Measurements from ENCODE around the gene NSUN6.

NSUN6 gene

DNA sequence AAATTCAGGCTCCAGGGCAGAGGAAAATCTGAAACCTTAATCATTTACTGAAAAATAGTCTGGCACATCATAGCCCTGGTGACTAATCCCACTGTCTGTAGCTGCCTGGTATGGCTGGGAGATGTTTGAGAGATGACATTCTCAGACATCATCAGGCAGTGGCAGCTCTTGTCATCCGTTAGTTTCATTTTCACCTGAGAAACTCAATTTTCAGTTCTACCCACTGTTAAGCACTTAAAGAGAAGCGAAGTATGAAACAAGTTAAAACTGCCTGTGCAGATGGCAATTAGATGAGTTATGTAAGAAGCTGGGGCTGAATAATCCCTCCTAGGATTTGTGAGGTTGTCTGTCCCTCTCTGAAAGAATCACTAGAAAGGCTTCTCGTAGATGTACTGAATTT is 150.2 kb downstream of the NSUN6 start:
- Histone ChIP-seq H2AFZ (ENCODE audit: low read depth, low read length) (peak overlapping the region; percentile 43), H3K79me2 (ENCODE audit: insufficient read depth, low read length) (no peaks in the 10 kb centered on the region), H3K27ac (ENCODE audit: low read length) (no peak overlapping the region; the same call in 1 of the 2 replicates), H3K27me3 (ENCODE audit: insufficient read depth, low read length, poor library complexity) (no peaks in the 10 kb centered on the region), H3K9ac (ENCODE audit: low read depth, low read length) (no peak overlapping the region), H3K4me3 (ENCODE audit: low read depth in 1 of 2, low read length in 2 of 2) (no peak overlapping the region), H3K36me3 (ENCODE audit: insufficient read depth, low read length) (no peaks in the 10 kb centered on the region), H3K4me2 (ENCODE audit: insufficient read depth, low read length) (peak overlapping the region; percentile 25; the same call in 1 of the 2 replicates), H3K9me3 (ENCODE audit: insufficient read depth, low read length, severe bottlenecking) (no peaks in the 10 kb centered on the region), H4K20me1 (ENCODE audit: insufficient read depth, low read length) (no peaks in the 10 kb centered on the region), H3K4me1 (ENCODE audit: insufficient read depth, low read length) (0 out of 2 replicates have a peak, but pooled peaks cover 3% of the 10 kb centered on the region)
- ATAC-seq (ENCODE audit: insufficient read depth, low read depth) (peak; percentile 87), DNase-seq (peak; percentile 10)
- TF ChIP-seq, protein P1, sequence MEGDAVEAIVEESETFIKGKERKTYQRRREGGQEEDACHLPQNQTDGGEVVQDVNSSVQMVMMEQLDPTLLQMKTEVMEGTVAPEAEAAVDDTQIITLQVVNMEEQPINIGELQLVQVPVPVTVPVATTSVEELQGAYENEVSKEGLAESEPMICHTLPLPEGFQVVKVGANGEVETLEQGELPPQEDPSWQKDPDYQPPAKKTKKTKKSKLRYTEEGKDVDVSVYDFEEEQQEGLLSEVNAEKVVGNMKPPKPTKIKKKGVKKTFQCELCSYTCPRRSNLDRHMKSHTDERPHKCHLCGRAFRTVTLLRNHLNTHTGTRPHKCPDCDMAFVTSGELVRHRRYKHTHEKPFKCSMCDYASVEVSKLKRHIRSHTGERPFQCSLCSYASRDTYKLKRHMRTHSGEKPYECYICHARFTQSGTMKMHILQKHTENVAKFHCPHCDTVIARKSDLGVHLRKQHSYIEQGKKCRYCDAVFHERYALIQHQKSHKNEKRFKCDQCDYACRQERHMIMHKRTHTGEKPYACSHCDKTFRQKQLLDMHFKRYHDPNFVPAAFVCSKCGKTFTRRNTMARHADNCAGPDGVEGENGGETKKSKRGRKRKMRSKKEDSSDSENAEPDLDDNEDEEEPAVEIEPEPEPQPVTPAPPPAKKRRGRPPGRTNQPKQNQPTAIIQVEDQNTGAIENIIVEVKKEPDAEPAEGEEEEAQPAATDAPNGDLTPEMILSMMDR (IDR thresholded peaks at IDR 0.05; ENCODE audit: borderline replicate concordance, extremely low read depth, low read length, poor library complexity, severe bottlenecking), result no peak
- TF ChIP-seq EZH2 (IDR thresholded peaks at IDR 0.05; ENCODE audit: borderline replicate concordance, low read depth, low read length, severe bottlenecking), result no peak

- Histone ChIP-seq H3K4me2 (ENCODE audit: insufficient read depth, low read length) (no peak overlapping the region), H3K27me3 (ENCODE audit: insufficient read depth, low read length, poor library complexity) (no peaks in the 10 kb centered on the region), H3K4me3 (ENCODE audit: low read depth in 1 of 2, low read length in 2 of 2) (no peak overlapping the region), H3K9me3 (ENCODE audit: insufficient read depth, low read length, severe bottlenecking) (no peaks in the 10 kb centered on the region), H3K27ac (ENCODE audit: low read length) (no peak overlapping the region), H2AFZ (ENCODE audit: low read depth, low read length) (no peak overlapping the region), H3K4me1 (ENCODE audit: insufficient read depth, low read length) (0 out of 2 replicates have a peak, but pooled peaks cover 3% of the 10 kb centered on the region), H3K79me2 (ENCODE audit: insufficient read depth, low read length) (no peaks in the 10 kb centered on the region), H3K36me3 (ENCODE audit: insufficient read depth, low read length) (no peaks in the 10 kb centered on the region), H3K9ac (ENCODE audit: low read depth, low read length) (no peak overlapping the region), H4K20me1 (ENCODE audit: insufficient read depth, low read length) (no peaks in the 10 kb centered on the region)
- ATAC-seq (ENCODE audit: insufficient read depth, low read depth), result no peak
- no peak for DNase-seq
- no peak for TF ChIP-seq EZH2 (IDR thresholded peaks at IDR 0.05; ENCODE audit: borderline replicate concordance, low read depth, low read length, severe bottlenecking)
- TF ChIP-seq, protein P1 (IDR thresholded peaks at IDR 0.05; ENCODE audit: borderline replicate concordance, extremely low read depth, low read length, poor library complexity, severe bottlenecking), result no peak
These were observed 150.8 kb downstream of the NSUN6 start for GRCh38 chr10:18500576-18500975.

- Histone ChIP-seq H3K4me2 (ENCODE audit: insufficient read depth, low read length) (no peak overlapping the region), H3K79me2 (ENCODE audit: insufficient read depth, low read length) (no peaks in the 10 kb centered on the region), H3K36me3 (ENCODE audit: insufficient read depth, low read length) (no peaks in the 10 kb centered on the region), H4K20me1 (ENCODE audit: insufficient read depth, low read length) (no peaks in the 10 kb centered on the region), H3K27me3 (ENCODE audit: insufficient read depth, low read length, poor library complexity) (no peaks in the 10 kb centered on the region), H3K27ac (ENCODE audit: low read length) (no peak overlapping the region), H3K4me1 (ENCODE audit: insufficient read depth, low read length) (0 out of 2 replicates have a peak, but pooled peaks cover 3% of the 10 kb centered on the region), H3K9me3 (ENCODE audit: insufficient read depth, low read length, severe bottlenecking) (no peaks in the 10 kb centered on the region), H3K9ac (ENCODE audit: low read depth, low read length) (no peak overlapping the region), H3K4me3 (ENCODE audit: low read depth in 1 of 2, low read length in 2 of 2) (no peak overlapping the region), H2AFZ (ENCODE audit: low read depth, low read length) (no peak overlapping the region)
- DNase-seq, result no peak
- no peak for ATAC-seq (ENCODE audit: insufficient read depth, low read depth)
- TF ChIP-seq, protein P1 (IDR thresholded peaks at IDR 0.05; ENCODE audit: borderline replicate concordance, extremely low read depth, low read length, poor library complexity, severe bottlenecking), result no peak
- no peak for TF ChIP-seq EZH2 (IDR thresholded peaks at IDR 0.05; ENCODE audit: borderline replicate concordance, low read depth, low read length, severe bottlenecking)
These were observed 152.4 kb downstream of the NSUN6 start for GRCh38 chr10:18498998-18499397.

All from DND-41 (cell line).